ENCODE data around the gene CDC42EP2.

Gene CDC42EP2

DNA sequence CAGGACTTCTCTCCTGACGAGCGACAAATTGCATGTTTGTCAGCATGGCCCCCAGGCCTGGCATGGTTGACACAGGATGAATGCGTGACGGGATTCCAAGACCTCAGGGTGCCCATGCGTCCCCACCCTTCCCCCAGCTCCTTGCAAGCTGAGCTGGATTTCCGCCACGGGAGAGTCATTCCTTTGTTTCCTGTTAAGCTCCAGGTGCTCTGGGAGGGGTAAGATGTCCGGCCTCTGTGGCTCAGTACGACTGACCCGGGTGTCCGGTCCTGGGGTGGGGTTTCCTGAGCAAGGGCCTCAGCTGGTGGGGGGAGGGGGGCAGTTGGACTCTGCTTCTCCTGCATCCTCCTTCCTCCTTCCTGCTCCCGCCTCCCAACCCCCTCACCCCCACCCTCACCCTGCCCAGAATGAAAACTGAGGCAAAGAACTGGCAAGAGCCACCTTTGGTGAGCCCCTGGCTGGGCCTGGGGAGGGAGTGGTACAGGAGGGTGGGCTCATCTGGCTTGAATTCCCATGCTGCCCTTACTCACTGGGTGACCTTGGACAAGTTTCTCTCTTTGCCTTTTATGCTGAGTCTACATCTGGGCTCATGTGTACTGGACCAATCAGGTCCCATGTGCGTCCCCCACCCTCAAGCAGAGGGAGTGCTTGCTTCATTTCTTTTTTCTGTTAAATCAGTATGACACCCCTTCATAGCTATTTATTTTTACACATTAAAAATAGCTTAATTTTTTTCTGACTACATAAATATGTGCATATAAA is 2.5 kb downstream of the CDC42EP2 start:
- TF ChIP-seq NFIC (IDR thresholded peaks at IDR 0.05) (no peak; the same call in 1 of the 2 replicates), TCF12 (IDR thresholded peaks at IDR 0.05; ENCODE audit: low read depth) (peak; percentile 68; the same call in 1 of the 2 replicates), EP300 (IDR thresholded peaks at IDR 0.05; ENCODE audit: borderline replicate concordance) (no peak; the same call in 1 of the 2 replicates), TEAD4 (IDR thresholded peaks at IDR 0.05) (peak; percentile 67; the same call in 1 of the 2 replicates), RAD21 (IDR thresholded peaks at IDR 0.05; ENCODE audit: low read depth) (no peak), MAX (IDR thresholded peaks at IDR 0.05) (peak; percentile 64), YY1 (IDR thresholded peaks at IDR 0.05; ENCODE audit: low read depth) (no peak; the same call in 1 of the 2 replicates), CEBPB (IDR thresholded peaks at IDR 0.05) (no peak), FOXM1 (IDR thresholded peaks at IDR 0.05; ENCODE audit: borderline replicate concordance, low read depth) (no peak)
- TF ChIP-seq, protein P1, sequence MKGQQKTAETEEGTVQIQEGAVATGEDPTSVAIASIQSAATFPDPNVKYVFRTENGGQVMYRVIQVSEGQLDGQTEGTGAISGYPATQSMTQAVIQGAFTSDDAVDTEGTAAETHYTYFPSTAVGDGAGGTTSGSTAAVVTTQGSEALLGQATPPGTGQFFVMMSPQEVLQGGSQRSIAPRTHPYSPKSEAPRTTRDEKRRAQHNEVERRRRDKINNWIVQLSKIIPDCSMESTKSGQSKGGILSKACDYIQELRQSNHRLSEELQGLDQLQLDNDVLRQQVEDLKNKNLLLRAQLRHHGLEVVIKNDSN (IDR thresholded peaks at IDR 0.05): no peak
- TF ChIP-seq, protein P2, sequence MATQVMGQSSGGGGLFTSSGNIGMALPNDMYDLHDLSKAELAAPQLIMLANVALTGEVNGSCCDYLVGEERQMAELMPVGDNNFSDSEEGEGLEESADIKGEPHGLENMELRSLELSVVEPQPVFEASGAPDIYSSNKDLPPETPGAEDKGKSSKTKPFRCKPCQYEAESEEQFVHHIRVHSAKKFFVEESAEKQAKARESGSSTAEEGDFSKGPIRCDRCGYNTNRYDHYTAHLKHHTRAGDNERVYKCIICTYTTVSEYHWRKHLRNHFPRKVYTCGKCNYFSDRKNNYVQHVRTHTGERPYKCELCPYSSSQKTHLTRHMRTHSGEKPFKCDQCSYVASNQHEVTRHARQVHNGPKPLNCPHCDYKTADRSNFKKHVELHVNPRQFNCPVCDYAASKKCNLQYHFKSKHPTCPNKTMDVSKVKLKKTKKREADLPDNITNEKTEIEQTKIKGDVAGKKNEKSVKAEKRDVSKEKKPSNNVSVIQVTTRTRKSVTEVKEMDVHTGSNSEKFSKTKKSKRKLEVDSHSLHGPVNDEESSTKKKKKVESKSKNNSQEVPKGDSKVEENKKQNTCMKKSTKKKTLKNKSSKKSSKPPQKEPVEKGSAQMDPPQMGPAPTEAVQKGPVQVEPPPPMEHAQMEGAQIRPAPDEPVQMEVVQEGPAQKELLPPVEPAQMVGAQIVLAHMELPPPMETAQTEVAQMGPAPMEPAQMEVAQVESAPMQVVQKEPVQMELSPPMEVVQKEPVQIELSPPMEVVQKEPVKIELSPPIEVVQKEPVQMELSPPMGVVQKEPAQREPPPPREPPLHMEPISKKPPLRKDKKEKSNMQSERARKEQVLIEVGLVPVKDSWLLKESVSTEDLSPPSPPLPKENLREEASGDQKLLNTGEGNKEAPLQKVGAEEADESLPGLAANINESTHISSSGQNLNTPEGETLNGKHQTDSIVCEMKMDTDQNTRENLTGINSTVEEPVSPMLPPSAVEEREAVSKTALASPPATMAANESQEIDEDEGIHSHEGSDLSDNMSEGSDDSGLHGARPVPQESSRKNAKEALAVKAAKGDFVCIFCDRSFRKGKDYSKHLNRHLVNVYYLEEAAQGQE (IDR thresholded peaks at IDR 0.05; ENCODE audit: low read depth): no peak

GRCh38 chr11:65320386-65321075 is 5.9 kb downstream of the CDC42EP2 start:
- TF ChIP-seq, protein P1 (IDR thresholded peaks at IDR 0.05): no peak
- TF ChIP-seq FOXM1 (IDR thresholded peaks at IDR 0.05; ENCODE audit: borderline replicate concordance, low read depth) (no peak), TCF12 (IDR thresholded peaks at IDR 0.05; ENCODE audit: low read depth) (no peak), NFIC (IDR thresholded peaks at IDR 0.05) (no peak), TEAD4 (IDR thresholded peaks at IDR 0.05) (no peak), EP300 (IDR thresholded peaks at IDR 0.05; ENCODE audit: borderline replicate concordance) (no peak), RAD21 (IDR thresholded peaks at IDR 0.05; ENCODE audit: low read depth) (no peak)

GRCh38 chr11:65321076-65321475 is 6.4 kb downstream of the CDC42EP2 start:
- TF ChIP-seq TCF12 (IDR thresholded peaks at IDR 0.05; ENCODE audit: low read depth): no peak
- TF ChIP-seq, protein P2 (IDR thresholded peaks at IDR 0.05; ENCODE audit: low read depth): no peak
- TF ChIP-seq TAF1 (IDR thresholded peaks at IDR 0.05; ENCODE audit: low read depth): no peak
- TF ChIP-seq, protein P1 (IDR thresholded peaks at IDR 0.05): no peak

GRCh38 chr11:65321828-65322485 is 7.3 kb downstream of the CDC42EP2 start:
- no peak for TF ChIP-seq RAD21 (IDR thresholded peaks at IDR 0.05; ENCODE audit: low read depth)
- TF ChIP-seq CREB1 (IDR thresholded peaks at IDR 0.05; ENCODE audit: low read depth): no peak
- no peak for TF ChIP-seq TEAD4 (IDR thresholded peaks at IDR 0.05)
- peak; percentile 83 for TF ChIP-seq NFIC (IDR thresholded peaks at IDR 0.05)
- TF ChIP-seq, protein P1 (IDR thresholded peaks at IDR 0.05): no peak

GRCh38 chr11:65323813-65324212 is 9.1 kb downstream of the CDC42EP2 start:
- no peak for TF ChIP-seq FOXM1 (IDR thresholded peaks at IDR 0.05; ENCODE audit: borderline replicate concordance, low read depth)
- no peak for TF ChIP-seq RAD21 (IDR thresholded peaks at IDR 0.05; ENCODE audit: low read depth)
- no peak for TF ChIP-seq MAX (IDR thresholded peaks at IDR 0.05)
- TF ChIP-seq, protein P1 (IDR thresholded peaks at IDR 0.05): no peak
- TF ChIP-seq CEBPB (IDR thresholded peaks at IDR 0.05): no peak
- no peak for TF ChIP-seq CREB1 (IDR thresholded peaks at IDR 0.05; ENCODE audit: low read depth)
- no peak for TF ChIP-seq TAF1 (IDR thresholded peaks at IDR 0.05; ENCODE audit: low read depth)
- TF ChIP-seq, protein P2 (IDR thresholded peaks at IDR 0.05; ENCODE audit: low read depth): no peak

All from Ishikawa (cell line).